ENCODE results near the gene TMCO4.

TMCO4 gene

GRCh38 chr1:19715334-19716203 lies 84.1 kb downstream of the TMCO4 start:
- peak; percentile 93 for DNase-seq (ENCODE audit: low read depth)

GRCh38 chr1:19712928-19713327 lies 86.8 kb downstream of the TMCO4 start:
- no peak for DNase-seq (ENCODE audit: low read depth)

GRCh38 chr1:19710825-19711611 lies 88.7 kb downstream of the TMCO4 start:
- DNase-seq (ENCODE audit: low read depth), result no peak

GRCh38 chr1:19709260-19709793 lies 90.4 kb downstream of the TMCO4 start:
- DNase-seq (ENCODE audit: low read depth), result no peak

- DNase-seq (ENCODE audit: low read depth), result no peak
Observed at GRCh38 chr1:19708567-19709110, 91.1 kb downstream of the TMCO4 start.

GRCh38 chr1:19706136-19706535 lies 93.6 kb downstream of the TMCO4 start:
- no peak for DNase-seq (ENCODE audit: low read depth)

- no peak for DNase-seq (ENCODE audit: low read depth)
Observed at GRCh38 chr1:19705464-19705863, 94.3 kb downstream of the TMCO4 start.

- DNase-seq (ENCODE audit: low read depth), result peak; percentile 48
Observed at GRCh38 chr1:19704247-19705113, 95.2 kb downstream of the TMCO4 start.

- no peak for DNase-seq (ENCODE audit: low read depth)
Observed at GRCh38 chr1:19703280-19703679, 96.4 kb downstream of the TMCO4 start.

- no peak for DNase-seq (ENCODE audit: low read depth)
Observed at GRCh38 chr1:19700079-19700777, 99.5 kb downstream of the TMCO4 start.

- no peak for DNase-seq (ENCODE audit: low read depth)
Observed at GRCh38 chr1:19698181-19698580, 101.5 kb downstream of the TMCO4 start.

GRCh38 chr1:19696820-19697219 lies 102.9 kb downstream of the TMCO4 start:
- DNase-seq (ENCODE audit: low read depth), result no peak

GRCh38 chr1:19695772-19696171 lies 103.9 kb downstream of the TMCO4 start:
- no peak for DNase-seq (ENCODE audit: low read depth)

- no peak for DNase-seq (ENCODE audit: low read depth)
Observed at GRCh38 chr1:19694298-19694697, 105.4 kb downstream of the TMCO4 start.

GRCh38 chr1:19690342-19690741 lies 109.4 kb downstream of the TMCO4 start:
- no peak for DNase-seq (ENCODE audit: low read depth)

GRCh38 chr1:19689856-19690255 lies 109.9 kb downstream of the TMCO4 start:
- DNase-seq (ENCODE audit: low read depth), result no peak

- DNase-seq (ENCODE audit: low read depth), result no peak
Observed at GRCh38 chr1:19689085-19689757, 110.5 kb downstream of the TMCO4 start.

- no peak for DNase-seq (ENCODE audit: low read depth)
Observed at GRCh38 chr1:19688041-19688842, 111.5 kb downstream of the TMCO4 start.

GRCh38 chr1:19687414-19687813 lies 112.3 kb downstream of the TMCO4 start:
- DNase-seq (ENCODE audit: low read depth), result no peak

- DNase-seq (ENCODE audit: low read depth), result no peak
Observed at GRCh38 chr1:19685994-19686393, 113.7 kb downstream of the TMCO4 start.

Measured in CMK (cell line).